ENCODE data around the gene PTPRN2. TPM values are rescaled to one million over a fixed set of nuclear protein-coding genes. Genes with fewer than 3 reads are reported as not detected.

The PTPRN2 gene
- total RNA-seq, 1 experiment from 2014 or later: 2.1 TPM

DNA sequence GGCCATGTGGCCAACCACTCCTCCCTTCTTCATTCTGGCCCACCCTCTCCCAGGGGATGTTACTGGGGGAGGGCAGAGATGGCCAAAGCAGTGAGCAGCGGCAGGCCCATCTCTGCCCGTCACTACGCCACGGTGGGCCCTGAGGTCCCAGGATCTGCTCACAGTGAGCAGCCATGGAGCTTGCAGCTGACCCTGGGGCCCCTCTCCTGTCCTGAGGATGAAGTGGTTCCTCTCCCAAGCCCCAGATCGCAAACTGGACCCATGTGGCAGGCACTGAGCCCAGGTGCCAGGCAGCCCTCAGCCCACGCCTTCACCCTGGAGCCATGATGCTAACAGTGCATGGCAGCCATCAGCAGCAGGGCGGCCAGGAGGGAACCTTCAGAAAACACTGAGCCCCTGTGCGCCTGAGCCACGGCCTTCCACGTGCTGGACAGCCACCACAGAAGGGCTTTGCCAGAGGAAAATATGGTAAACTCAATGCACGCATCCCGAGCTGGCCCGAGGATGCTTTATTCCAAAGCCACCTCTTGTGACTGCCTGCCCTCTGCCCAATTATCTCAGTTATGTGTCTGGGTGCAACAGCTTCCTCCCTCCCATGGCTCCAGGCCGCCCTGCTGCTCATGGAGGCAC lies 485.7 kb downstream of the PTPRN2 start:
- ATAC-seq (no peak), DNase-seq (ENCODE audit: low read depth, low spot score) (no peak)
- H3K9ac ChIP-seq (ENCODE audit: low read length): no peak overlapping the region
- TF ChIP-seq RAD21 (IDR thresholded peaks at IDR 0.05; ENCODE audit: low read depth) (no peak), POLR2AphosphoS5 (IDR thresholded peaks at IDR 0.05; ENCODE audit: low read depth, low read length) (no peak), SIN3A (IDR thresholded peaks at IDR 0.05; ENCODE audit: low read depth) (no peak)
- H3K36me3 ChIP-seq (ENCODE audit: control insufficient read depth in 1 of 2, insufficient read depth in 2 of 2, low read length in 2 of 2): no peaks in the 10 kb centered on the region
- no TSS peak for BruUV-seq (replicated peaks)
- no peak overlapping the region for H2AFZ ChIP-seq (ENCODE audit: low read depth, low read length, poor library complexity, severe bottlenecking)
- H3K79me2 ChIP-seq (ENCODE audit: insufficient read depth, low read length): no peaks in the 10 kb centered on the region
- H4K20me1 ChIP-seq (ENCODE audit: insufficient read depth): no peaks in the 10 kb centered on the region
- no peak overlapping the region for H3K27ac ChIP-seq (ENCODE audit: low read depth, low read length)
- no peak overlapping the region for H3K4me2 ChIP-seq (ENCODE audit: low read length)
- no peaks in the 10 kb centered on the region for H3K4me1 ChIP-seq (ENCODE audit: control insufficient read depth in 1 of 2, insufficient read depth in 2 of 2, low read length in 2 of 2)
- no peaks in the 10 kb centered on the region for H3K9me3 ChIP-seq (ENCODE audit: control insufficient read depth in 1 of 2, insufficient read depth in 1 of 2, low read depth in 1 of 2, low read length in 2 of 2)
- no peaks in the 10 kb centered on the region for H3K27me3 ChIP-seq (ENCODE audit: insufficient read depth, low read length)
- no peak overlapping the region for H3K4me3 ChIP-seq (replicated peaks in 1 of 2; ENCODE audit: low read depth in 1 of 2, low read length in 2 of 2)
- CTCF ChIA-PET: no interaction called here
- intact Hi-C loops (cut with micrococcal nuclease): no loop called here
- RAD21 ChIA-PET (ENCODE audit: low non-redundant PET in 1 of 2, low total read pairs in 2 of 2, uncharacterized antibody in 2 of 2, unreplicated experiment in 2 of 2): no interaction called here
- H3K9me2 ChIP-seq (ENCODE audit: insufficient read depth): no peaks in the 10 kb centered on the region
- POLR2A ChIA-PET: no interaction called here

DNA sequence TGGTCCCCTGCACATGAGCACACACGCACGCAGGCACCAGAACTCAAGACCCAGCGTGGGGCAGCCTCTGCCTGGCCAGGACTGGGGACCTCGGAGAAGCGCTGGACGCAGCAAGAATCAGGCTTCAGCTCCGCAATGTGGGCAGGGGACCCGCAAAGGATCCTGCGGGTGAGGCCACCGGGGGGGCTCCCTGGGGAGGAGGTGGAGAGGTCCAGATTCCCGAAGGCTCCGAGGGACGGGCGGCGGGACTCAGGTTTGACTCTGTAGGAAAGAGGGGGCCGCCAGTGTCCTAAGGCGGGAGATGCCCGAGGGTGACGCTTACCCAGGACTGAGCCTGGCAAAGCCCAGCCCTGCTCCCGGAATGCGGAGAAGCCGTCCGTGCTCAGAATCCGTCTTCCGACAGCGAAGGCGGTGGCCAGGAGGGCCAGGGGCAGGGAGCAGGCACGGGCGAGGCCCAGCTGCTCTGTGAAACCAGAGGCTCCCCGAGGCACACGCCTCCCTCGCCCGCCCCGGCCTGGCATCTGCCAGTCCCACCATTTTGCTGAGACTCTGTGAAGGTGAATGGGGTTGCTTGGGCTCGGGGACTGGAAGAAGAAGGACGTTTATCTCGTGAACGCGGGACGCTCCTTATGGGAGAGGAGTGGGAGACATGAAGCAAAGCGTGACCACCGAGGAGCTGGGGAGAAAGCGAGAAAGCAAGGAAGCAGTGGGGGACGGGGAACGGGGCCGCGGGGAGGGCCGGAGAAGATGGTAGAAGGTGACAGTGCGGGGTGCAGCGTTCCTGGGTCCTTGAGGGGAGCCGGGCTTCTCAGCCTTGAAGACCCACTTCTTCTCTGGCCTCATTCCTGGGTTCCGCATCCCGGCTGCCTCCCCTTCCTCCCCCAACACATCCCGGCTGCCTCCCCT lies 489.2 kb downstream of the PTPRN2 start:
- RAD21 ChIA-PET (ENCODE audit: low non-redundant PET in 1 of 2, low total read pairs in 2 of 2, uncharacterized antibody in 2 of 2, unreplicated experiment in 2 of 2): no interaction called here
- CTCF ChIA-PET: no interaction called here
- intact Hi-C loops (cut with micrococcal nuclease): no loop called here
- DNase-seq (ENCODE audit: low read depth, low spot score): no peak
- H3K27me3 ChIP-seq (ENCODE audit: insufficient read depth, low read length): no peaks in the 10 kb centered on the region
- H4K20me1 ChIP-seq (ENCODE audit: insufficient read depth): no peaks in the 10 kb centered on the region
- no peaks in the 10 kb centered on the region for H3K4me1 ChIP-seq (ENCODE audit: control insufficient read depth in 1 of 2, insufficient read depth in 2 of 2, low read length in 2 of 2)
- BruUV-seq (replicated peaks): no TSS peak
- TF ChIP-seq RAD21 (IDR thresholded peaks at IDR 0.05; ENCODE audit: low read depth) (no peak), SRF (IDR thresholded peaks at IDR 0.05; ENCODE audit: low read depth) (no peak), EZH2 (IDR thresholded peaks at IDR 0.05) (no peak), ZFX (IDR thresholded peaks at IDR 0.05) (no peak), POLR2AphosphoS5 (IDR thresholded peaks at IDR 0.05; ENCODE audit: low read depth, low read length) (no peak), EZH2phosphoT487 (IDR thresholded peaks at IDR 0.05; ENCODE audit: borderline replicate concordance) (no peak), YY1 (IDR thresholded peaks at IDR 0.05; ENCODE audit: extremely low read depth, insufficient replicate concordance, low read depth, low read length) (no peak), ZNF274 (IDR thresholded peaks at IDR 0.05; ENCODE audit: low read depth, low read length) (no peak), POLR2A (IDR thresholded peaks at IDR 0.05; ENCODE audit: borderline replicate concordance, extremely low read depth, insufficient read depth, insufficient read length) (no peak), CEBPB (IDR thresholded peaks at IDR 0.05; ENCODE audit: low read depth) (no peak), CBX3 (IDR thresholded peaks at IDR 0.05; ENCODE audit: low read depth) (no peak), FOSL1 (IDR thresholded peaks at IDR 0.05; ENCODE audit: low read depth) (no peak)
- TF ChIP-seq, protein P1, sequence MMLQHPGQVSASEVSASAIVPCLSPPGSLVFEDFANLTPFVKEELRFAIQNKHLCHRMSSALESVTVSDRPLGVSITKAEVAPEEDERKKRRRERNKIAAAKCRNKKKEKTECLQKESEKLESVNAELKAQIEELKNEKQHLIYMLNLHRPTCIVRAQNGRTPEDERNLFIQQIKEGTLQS (IDR thresholded peaks at IDR 0.05): no peak
- TF ChIP-seq, protein P2, sequence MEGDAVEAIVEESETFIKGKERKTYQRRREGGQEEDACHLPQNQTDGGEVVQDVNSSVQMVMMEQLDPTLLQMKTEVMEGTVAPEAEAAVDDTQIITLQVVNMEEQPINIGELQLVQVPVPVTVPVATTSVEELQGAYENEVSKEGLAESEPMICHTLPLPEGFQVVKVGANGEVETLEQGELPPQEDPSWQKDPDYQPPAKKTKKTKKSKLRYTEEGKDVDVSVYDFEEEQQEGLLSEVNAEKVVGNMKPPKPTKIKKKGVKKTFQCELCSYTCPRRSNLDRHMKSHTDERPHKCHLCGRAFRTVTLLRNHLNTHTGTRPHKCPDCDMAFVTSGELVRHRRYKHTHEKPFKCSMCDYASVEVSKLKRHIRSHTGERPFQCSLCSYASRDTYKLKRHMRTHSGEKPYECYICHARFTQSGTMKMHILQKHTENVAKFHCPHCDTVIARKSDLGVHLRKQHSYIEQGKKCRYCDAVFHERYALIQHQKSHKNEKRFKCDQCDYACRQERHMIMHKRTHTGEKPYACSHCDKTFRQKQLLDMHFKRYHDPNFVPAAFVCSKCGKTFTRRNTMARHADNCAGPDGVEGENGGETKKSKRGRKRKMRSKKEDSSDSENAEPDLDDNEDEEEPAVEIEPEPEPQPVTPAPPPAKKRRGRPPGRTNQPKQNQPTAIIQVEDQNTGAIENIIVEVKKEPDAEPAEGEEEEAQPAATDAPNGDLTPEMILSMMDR (IDR thresholded peaks at IDR 0.05 in 2 of 3, conservative IDR thresholded peaks at IDR 0.05 in 1 of 3; ENCODE audit: borderline replicate concordance in 1 of 3, insufficient read depth in 1 of 3, low read depth in 2 of 3, low read length in 2 of 3): no peak
- no peak for ATAC-seq
- H3K9ac ChIP-seq (ENCODE audit: low read length): no peak overlapping the region
- H2AFZ ChIP-seq (ENCODE audit: low read depth, low read length, poor library complexity, severe bottlenecking): no peak overlapping the region
- H3K79me2 ChIP-seq (ENCODE audit: insufficient read depth, low read length): no peaks in the 10 kb centered on the region
- H3K9me3 ChIP-seq (ENCODE audit: control insufficient read depth in 1 of 2, insufficient read depth in 1 of 2, low read depth in 1 of 2, low read length in 2 of 2): no peaks in the 10 kb centered on the region
- H3K9me2 ChIP-seq (ENCODE audit: insufficient read depth): no peaks in the 10 kb centered on the region
- H3K4me3 ChIP-seq (replicated peaks in 1 of 2; ENCODE audit: low read depth in 1 of 2, low read length in 2 of 2): no peak overlapping the region
- no peak overlapping the region for H3K27ac ChIP-seq (ENCODE audit: low read depth, low read length)
- POLR2A ChIA-PET: no interaction called here
- H3K36me3 ChIP-seq (ENCODE audit: control insufficient read depth in 1 of 2, insufficient read depth in 2 of 2, low read length in 2 of 2): no peaks in the 10 kb centered on the region
- H3K4me2 ChIP-seq (ENCODE audit: low read length): no peak overlapping the region
